Measurements from ENCODE around the gene EFNA2.
A peak's percentile ranks its signal among the peaks of the same experiment; 100 is the strongest.
"Not testable (repeated sequence)": the region's sequence is repeated elsewhere in the genome, so short reads cannot be mapped to it uniquely, and the experiment has no call there.

Gene EFNA2

DNA sequence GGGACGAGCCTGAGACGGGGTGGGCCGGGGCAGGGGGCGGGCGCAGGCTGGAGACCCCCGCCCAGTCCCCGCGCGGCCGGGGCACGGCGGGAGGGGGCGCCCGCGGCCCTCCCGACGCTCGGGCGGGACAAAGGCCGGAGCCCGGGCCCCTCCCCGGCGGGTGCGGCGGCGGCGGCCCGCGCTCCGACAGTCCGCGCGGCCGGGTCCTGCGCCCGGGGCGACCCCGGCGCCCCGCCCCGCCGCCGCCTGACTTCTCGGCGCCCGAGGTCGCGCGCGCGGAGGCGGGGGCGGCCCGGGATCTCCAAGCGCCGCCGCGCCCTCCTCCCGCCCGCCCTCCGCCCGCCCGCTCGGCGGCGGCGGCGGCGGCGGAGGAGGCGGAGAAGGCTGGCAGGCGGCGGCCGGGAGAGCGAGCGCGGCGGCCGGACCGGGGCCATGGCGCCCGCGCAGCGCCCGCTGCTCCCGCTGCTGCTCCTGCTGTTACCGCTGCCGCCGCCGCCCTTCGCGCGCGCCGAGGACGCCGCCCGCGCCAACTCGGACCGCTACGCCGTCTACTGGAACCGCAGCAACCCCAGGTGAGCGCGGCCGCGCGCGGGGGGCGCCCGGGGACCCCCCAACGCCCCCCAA, at the start of gene EFNA2:
Gene EFNA2, plus strand, starts transcription at position 137 of the 624 bp plus-strand sequence. Its CDS starts 296 bp downstream, at position 433.
- no peak for DNase-seq

GRCh38 chr19:1236576-1236975, 49.1 kb upstream of the EFNA2 start:
- DNase-seq: no peak

DNA sequence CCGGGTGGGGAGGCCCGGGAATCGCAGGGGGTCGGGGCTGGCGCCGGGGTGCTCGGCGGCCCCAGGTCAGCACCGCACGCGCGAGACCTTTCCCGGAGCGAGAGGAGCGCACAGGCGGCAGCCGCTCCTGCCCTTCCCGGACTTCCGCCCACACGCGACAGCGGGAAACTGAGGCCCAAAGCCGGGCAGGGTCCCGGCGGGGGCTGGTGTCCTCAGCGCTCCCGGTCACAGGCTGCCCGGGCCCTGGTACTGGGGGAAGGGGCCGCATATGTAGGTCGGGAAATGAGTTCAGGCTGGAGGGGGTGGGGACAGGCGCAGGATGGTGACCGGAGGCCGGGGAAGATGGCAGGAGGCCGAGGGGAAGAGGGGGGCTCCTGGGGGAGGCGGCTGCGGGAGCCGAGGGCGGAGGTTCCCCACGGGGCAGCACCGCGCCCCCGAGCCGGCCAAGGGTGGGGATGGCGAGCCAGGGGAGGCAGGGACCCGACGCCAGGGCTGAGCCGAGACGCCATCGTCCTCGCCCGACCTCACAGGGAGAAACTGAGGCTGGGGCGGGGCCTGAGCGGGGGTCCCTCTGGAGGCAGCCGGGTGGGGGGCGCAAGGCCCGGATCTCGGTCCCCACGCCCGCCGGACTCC, 48.5 kb upstream of the EFNA2 start:
- peak; percentile 76 for DNase-seq

DNA sequence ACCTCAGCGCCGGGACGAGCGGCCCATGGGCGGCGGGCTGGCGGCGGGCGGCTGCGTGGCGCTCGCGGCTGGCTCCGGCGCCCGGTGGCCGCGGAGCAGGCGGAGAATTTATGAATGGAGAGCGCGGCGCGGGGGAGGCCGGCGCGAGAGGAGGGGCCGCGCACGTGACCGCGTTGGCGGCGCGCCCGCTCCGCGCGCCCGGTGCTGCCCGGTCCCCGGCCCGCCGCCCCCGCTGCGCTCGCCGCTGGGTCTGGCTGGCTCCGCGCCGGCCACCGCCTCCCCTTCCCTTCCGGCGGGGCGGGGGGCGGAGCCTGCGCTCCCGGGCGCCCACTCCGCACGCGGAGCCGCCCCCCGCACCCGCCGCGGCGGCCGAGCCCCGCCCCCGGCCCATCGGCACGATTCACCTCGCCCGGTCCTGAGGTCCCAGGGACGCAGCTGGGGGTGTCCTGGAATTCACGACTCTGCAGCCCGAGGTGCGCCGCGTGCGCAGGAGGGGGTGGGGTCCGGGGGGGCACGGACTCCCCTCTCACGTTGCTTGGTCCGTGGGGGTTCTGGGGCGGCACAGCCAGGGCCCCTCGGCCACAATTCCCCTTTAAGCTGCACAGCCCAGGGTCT, 47.8 kb upstream of the EFNA2 start, which contains the start of gene CBARP:
Gene CBARP, minus strand, starts transcription at position 252 of the 615 bp plus-strand sequence. CDS start 1,905 bp downstream, outside the sequence.
- DNase-seq: peak; percentile 65

- DNase-seq: no peak
Measured at GRCh38 chr19:1238369-1239303, 47.0 kb upstream of the EFNA2 start.

- no peak for DNase-seq
Measured at GRCh38 chr19:1239420-1239795, 46.3 kb upstream of the EFNA2 start.

- peak; percentile 91 for DNase-seq
Measured at GRCh38 chr19:1239796-1240737, 45.6 kb upstream of the EFNA2 start.

DNA sequence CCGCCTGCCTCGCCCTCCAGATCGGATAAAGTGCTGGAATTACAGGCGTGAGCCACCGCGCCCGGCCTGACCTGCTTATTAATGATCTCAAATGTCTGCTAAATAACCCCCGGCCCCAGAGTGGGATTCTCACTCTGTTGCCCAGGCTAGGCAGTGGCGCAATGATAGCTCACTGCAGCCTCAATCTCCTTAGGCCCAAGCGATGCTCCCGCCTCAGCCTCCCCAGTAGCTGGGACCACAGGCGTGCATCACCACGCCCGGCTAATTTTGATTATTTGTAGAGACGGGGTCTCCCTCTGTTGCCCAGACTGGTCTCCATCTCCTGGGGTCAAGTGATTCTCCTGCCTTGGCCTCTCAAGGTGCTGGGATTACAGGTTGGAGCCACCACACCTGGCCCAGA, 44.7 kb upstream of the EFNA2 start:
- DNase-seq: no peak

DNA sequence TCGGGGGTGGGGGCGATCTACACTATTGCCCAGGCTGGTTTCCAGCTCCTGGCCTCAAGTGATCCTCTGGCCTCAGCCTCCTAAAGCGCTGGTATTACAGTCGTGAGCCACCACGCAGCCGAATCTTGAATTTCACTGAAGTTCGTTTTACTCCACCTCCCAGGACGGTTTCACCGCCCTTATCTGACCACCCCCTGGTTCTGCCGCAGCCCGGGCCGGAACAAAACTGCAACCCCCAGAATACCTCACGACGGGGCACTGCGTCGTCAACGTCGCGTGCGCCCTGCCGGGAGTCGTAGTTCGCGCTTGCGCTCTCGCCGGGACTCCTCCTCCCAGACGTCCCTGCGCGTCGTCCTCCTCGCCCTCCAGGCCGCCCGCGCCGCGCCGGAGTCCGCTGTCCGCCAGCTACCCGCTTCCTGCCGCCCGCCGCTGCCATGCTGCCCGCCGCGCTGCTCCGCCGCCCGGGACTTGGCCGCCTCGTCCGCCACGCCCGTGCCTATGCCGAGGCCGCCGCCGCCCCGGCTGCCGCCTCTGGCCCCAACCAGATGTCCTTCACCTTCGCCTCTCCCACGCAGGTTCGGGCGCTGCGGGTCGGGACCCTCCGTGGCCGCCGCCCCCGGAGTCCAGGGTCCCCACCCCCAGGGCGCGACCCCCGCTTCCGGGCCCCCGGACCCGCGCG, 44.1 kb upstream of the EFNA2 start, which contains the start of gene ATP5F1D:
Gene ATP5F1D, plus strand, starts transcription at position 335 of the 679 bp plus-strand sequence. Its CDS starts 100 bp downstream, at position 435.
- peak; percentile 95 for DNase-seq

- DNase-seq: peak; percentile 84
Measured at GRCh38 chr19:1243768-1244692, 41.6 kb upstream of the EFNA2 start.

GRCh38 chr19:1244693-1245451, 40.8 kb upstream of the EFNA2 start:
- no peak for DNase-seq

DNA sequence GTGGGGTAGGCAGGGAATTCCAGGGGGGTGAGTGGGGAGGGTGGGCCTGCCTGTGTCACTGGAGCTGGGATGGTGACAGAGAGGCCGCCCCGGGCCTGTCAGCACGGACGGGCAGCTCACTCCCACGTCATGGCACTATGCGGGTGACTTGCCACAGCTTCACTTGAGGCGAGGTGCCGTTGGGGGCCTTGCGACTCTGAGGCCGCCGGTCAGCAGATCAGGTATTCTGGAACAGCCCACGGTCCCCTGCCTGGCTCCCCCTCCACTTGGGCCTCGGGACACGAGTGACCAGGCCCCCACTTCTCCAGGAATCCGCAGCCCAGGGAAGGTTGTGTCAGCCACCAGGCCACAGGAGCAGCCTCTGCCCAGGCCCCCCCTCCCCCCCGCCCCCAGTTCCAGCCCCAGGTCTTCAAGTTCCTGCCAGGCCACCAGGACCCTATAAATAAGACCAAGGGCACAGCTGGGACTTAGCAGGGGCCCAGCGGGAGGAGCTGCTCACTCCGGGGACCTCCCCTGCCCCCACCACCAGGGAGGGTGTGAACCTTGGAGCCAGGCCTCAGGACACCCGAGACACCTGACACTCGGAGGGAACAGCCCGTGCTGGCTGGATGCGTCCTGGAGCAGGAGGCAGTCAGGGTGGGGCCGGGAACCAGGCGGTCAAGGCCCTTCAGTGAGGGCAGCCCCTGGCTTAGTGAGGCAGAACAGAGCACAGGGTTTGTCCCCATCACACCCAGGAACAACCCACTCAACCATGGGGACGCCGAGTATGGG, 40.0 kb upstream of the EFNA2 start:
- no peak for DNase-seq

DNA sequence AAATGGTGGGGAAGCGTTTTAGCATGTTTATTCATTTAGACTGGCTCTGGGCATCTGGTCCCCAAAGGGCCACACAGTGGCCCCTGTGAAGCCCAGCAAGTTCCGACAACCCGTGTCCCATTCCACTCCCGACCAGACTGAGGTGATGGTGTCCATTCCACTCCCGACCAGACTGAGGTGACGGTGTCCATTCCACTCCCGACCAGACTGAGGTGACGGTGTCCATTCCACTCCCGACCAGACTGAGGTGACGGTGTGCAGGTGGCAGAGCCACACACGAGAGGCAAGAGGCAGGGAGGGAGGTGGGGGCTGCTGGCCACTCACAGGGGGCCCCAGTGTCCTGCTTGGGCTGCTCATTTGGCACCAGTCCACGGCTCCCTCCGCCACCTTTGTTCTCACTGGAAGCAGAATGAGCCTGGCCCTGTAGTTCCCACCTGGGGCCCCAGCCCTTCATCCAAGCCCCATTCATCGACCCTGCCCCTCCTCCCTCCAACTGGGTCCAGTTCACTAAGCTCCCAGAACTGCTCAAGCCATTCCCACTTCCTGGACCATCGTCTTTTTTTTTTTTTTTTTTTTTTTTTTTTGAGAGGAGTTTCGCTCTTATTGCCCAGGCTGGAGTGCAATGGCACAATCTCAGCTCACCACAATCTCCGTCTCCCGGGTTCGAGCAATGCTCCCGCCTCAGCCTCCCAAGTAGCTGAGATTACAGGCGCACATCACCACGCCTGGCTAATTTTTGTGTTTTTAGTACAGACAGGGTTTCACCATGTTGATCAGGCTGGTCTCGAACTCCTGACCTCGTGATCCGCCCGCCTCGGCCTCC, 39.2 kb upstream of the EFNA2 start:
- DNase-seq: not testable (repeated sequence)

- peak; percentile 43 for DNase-seq
Measured at GRCh38 chr19:1247748-1248138, 37.9 kb upstream of the EFNA2 start.

DNA sequence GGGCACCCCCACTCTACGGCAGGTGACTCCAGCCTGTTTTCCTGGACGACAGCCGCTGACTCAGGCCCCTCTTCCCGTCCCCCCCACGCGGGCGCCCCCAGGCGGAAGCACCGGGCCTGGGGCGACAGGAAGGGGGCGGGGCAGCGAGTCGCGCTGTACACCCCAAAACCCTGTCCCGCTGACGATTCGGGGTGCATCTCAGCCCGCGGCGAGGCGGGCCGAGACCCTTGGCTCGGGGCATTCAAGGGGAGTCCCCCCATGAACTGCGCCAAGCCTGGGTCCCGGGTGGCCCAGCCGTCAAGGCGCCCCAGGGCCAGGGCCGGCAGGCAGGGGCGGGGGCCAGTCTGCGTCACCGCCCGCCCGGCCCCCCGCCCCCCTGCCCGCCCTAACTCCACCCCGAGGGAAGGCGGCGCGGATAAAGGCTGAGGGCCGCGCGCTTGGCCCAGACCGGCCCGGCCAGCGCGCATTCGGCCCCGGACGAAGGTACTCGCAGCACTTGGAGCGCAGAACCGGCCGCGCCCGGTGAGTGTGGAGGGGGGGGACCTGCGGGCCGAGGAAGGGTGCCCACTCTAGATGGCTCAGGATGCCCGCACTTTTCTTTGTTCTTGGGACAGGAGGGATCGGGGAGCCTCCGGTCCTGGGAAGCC, 37.4 kb upstream of the EFNA2 start, which contains the start of gene MIDN:
Gene MIDN, plus strand, starts transcription at position 445 of the 647 bp plus-strand sequence. CDS start 1,714 bp downstream, outside the sequence.
- DNase-seq: peak; percentile 90

DNA sequence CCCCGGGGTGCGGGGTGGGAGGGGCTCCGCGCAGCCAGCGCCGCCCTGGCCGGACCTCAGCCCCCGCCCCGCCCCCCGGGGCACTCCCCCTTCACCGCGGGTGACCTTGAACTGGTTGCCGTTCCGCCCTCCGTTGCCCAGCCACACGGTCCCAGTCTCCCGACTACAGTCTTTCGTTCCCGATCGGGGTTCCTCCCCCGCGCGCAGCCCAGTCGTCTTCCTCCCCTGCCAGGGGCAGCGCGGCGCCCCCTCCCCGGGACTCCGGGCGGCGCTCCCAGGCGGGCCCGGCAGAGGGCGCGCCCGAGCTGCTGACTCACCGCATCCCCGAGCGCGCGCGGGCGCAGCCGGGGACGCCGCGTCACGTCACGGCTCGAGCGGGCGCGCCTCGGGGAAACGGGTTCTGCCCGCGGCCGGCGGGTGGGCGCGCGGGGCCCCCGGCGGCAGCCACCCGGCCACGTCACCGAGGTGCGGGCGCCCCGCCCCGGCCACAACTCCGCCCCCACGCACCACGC, 36.8 kb upstream of the EFNA2 start:
- peak; percentile 91 for DNase-seq

All from left hindlimb (tissue), 1 donor.